Hepatocyte (in vitro differentiated cells): ENCODE results near the gene ESRRA. TPM values are rescaled to one million over a fixed set of nuclear protein-coding genes. Genes with fewer than 3 reads are reported as not detected.

Experiments used
- DNase-seq: peaks from one replicate; pipeline ENCODE4 v3.0.0-alpha.2; 2016; ENCODE audit warnings: low spot score
- H2AFZ ChIP-seq: fragments of 200-600 bp; sonication (generic); 2 replicates; pipeline ENCODE4 v1.6.0; 2016; ENCODE audit warnings: antibody characterized with exemption, mild to moderate bottlenecking
- H3K27ac ChIP-seq: fragments of 200-600 bp; sonication (generic); 2 replicates; pipeline ENCODE4 v1.5.1; 2016; ENCODE audit warnings: mild to moderate bottlenecking
- H3K27me3 ChIP-seq: fragments of 200-600 bp; sonication (generic); 2 replicates; pipeline ENCODE4 v1.6.1; 2016
- H3K36me3 ChIP-seq: fragments of 200-600 bp; sonication (generic); replicated peaks from 2 replicates; pipeline ENCODE4 v1.5.1; 2016; ENCODE audit warnings: low read depth; ENCODE audit not compliant: insufficient read depth
- H3K4me1 ChIP-seq: fragments of 200-600 bp; sonication (generic); 2 replicates; pipeline ENCODE4 v1.5.1; 2016; ENCODE audit warnings: mild to moderate bottlenecking, moderate library complexity; ENCODE audit not compliant: insufficient read depth
- H3K4me2 ChIP-seq: fragments of 200-600 bp; sonication (generic); 2 replicates; pipeline ENCODE4 v1.6.0; 2016
- H3K4me3 ChIP-seq: fragments of 200-600 bp; sonication (generic); 2 replicates; pipeline ENCODE4 v1.5.1; 2016; ENCODE audit warnings: mild to moderate bottlenecking
- H3K79me2 ChIP-seq: fragments of 200-600 bp; sonication (generic); 2 replicates; pipeline ENCODE4 v1.6.0; 2017; ENCODE audit warnings: mild to moderate bottlenecking
- H3K9me2 ChIP-seq: fragments of 200-600 bp; sonication (generic); replicated peaks from 2 replicates; pipeline ENCODE4 v1.6.0; 2017; ENCODE audit warnings: mild to moderate bottlenecking; ENCODE audit not compliant: insufficient read depth
- H3K9me3 ChIP-seq: fragments of 200-600 bp; sonication (generic); 2 replicates; pipeline ENCODE4 v1.5.1; 2016; ENCODE audit warnings: low read depth, mild to moderate bottlenecking
- H4K20me1 ChIP-seq: fragments of 200-600 bp; sonication (generic); 2 replicates; pipeline ENCODE4 v1.6.0; 2016; ENCODE audit warnings: mild to moderate bottlenecking; ENCODE audit not compliant: insufficient read depth, poor library complexity, severe bottlenecking
- EZH2 ChIP-seq: fragments of 200-600 bp; sonication (generic); IDR thresholded peaks from 2 replicates; pipeline ENCODE4 v1.6.1; 2016; ENCODE audit warnings: antibody characterized with exemption, mild to moderate bottlenecking, borderline replicate concordance
- EZH2phosphoT487 ChIP-seq: fragments of 200-600 bp; sonication (generic); IDR thresholded peaks from one replicate; pipeline ENCODE4 v1.6.1; 2018; ENCODE audit warnings: antibody characterized with exemption, mild to moderate bottlenecking, low read depth, moderate library complexity; ENCODE audit not compliant: unreplicated experiment, severe bottlenecking
- WGBS: methylation state at CpG from one replicate; pipeline ENCODE4 v1.1.6; 2016; ENCODE audit warnings: low lambda C conversion rate; ENCODE audit errors: missing lambda C conversion rate; 5-methylcytosine and 5-hydroxymethylcytosine counted together
- polyA plus RNA-seq: library from polyadenylated mRNA; unstranded; fragments of >200 nt; fragmentation: Nextera tagmentation; extraction: Ambion mirVana; gene quantifications from 2 replicates; pipeline ENCODE4 v1.2.1, GENCODE V29; 2016
- total RNA-seq: library from RNA; depleted of rRNA; stranded (reverse); fragments of >200 nt; gene quantifications from 2 replicates; pipeline ENCODE4 v1.2.3, GENCODE V29; 2014
- TF ChIP-seq, protein P1 (sequence below): fragments of 200-600 bp; sonication (generic); IDR thresholded peaks from 2 replicates; pipeline ENCODE4 v1.5.1; 2016; ENCODE audit warnings: antibody characterized with exemption, mild to moderate bottlenecking; ENCODE audit not compliant: poor library complexity

ESRRA gene
- total and polyA plus RNA-seq, 2 experiments from 2014 or later: 57.4 to 62.0 TPM

DNA sequence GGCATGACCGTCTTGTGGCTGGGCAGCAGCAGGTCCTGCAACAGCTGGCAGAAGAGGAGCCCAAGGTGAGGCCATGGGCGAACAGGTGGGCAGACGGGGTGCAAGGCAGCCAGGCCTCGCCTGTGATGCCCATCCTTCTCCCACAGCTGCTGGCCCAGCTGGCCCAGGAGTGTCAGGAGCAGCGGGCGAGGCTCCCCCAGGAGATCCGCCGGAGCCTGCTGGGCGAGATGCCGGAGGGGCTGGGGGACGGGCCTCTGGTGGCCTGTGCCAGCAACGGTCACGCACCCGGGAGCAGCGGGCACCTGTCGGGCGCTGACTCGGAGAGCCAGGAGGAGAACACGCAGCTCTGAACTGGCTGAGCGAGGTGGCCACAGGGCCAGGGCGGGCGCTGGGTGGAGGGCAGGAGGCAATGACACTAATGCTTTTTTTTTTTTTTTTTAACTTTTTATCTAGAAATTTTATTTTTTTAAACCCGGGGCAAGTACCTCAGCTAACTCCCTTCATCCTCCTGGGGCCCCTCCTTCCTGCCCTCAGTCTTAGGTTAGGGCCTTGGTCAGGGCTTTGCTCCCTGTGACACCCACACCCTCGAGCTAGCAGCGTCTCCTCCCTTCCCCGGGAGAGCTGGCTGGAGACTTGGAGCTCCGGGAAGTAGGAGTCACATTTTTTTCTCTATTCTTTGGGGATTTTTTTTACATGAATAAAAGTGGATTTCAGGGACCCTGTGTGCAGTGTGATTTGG, 37.9 kb upstream of the ESRRA start:
- H4K20me1 ChIP-seq: no peaks in the 10 kb centered on the region
- H3K79me2 ChIP-seq: peaks cover 8% of the 10 kb centered on the region
- no peaks in the 10 kb centered on the region for H3K9me3 ChIP-seq
- peaks cover 20% of the 10 kb centered on the region for H3K4me1 ChIP-seq
- TF ChIP-seq, protein P1, sequence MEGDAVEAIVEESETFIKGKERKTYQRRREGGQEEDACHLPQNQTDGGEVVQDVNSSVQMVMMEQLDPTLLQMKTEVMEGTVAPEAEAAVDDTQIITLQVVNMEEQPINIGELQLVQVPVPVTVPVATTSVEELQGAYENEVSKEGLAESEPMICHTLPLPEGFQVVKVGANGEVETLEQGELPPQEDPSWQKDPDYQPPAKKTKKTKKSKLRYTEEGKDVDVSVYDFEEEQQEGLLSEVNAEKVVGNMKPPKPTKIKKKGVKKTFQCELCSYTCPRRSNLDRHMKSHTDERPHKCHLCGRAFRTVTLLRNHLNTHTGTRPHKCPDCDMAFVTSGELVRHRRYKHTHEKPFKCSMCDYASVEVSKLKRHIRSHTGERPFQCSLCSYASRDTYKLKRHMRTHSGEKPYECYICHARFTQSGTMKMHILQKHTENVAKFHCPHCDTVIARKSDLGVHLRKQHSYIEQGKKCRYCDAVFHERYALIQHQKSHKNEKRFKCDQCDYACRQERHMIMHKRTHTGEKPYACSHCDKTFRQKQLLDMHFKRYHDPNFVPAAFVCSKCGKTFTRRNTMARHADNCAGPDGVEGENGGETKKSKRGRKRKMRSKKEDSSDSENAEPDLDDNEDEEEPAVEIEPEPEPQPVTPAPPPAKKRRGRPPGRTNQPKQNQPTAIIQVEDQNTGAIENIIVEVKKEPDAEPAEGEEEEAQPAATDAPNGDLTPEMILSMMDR: no peak
- no peak overlapping the region for H3K4me3 ChIP-seq
- 92% methylated on average over 27 of the region's 27 CpGs for WGBS
- H3K27ac ChIP-seq: peak overlapping the region; percentile 87
- no peaks in the 10 kb centered on the region for H3K27me3 ChIP-seq
- no peaks in the 10 kb centered on the region for H3K36me3 ChIP-seq
- no peak overlapping the region for H2AFZ ChIP-seq
- no peaks in the 10 kb centered on the region for H3K9me2 ChIP-seq
- no peak overlapping the region for H3K4me2 ChIP-seq
- no peak for DNase-seq

DNA sequence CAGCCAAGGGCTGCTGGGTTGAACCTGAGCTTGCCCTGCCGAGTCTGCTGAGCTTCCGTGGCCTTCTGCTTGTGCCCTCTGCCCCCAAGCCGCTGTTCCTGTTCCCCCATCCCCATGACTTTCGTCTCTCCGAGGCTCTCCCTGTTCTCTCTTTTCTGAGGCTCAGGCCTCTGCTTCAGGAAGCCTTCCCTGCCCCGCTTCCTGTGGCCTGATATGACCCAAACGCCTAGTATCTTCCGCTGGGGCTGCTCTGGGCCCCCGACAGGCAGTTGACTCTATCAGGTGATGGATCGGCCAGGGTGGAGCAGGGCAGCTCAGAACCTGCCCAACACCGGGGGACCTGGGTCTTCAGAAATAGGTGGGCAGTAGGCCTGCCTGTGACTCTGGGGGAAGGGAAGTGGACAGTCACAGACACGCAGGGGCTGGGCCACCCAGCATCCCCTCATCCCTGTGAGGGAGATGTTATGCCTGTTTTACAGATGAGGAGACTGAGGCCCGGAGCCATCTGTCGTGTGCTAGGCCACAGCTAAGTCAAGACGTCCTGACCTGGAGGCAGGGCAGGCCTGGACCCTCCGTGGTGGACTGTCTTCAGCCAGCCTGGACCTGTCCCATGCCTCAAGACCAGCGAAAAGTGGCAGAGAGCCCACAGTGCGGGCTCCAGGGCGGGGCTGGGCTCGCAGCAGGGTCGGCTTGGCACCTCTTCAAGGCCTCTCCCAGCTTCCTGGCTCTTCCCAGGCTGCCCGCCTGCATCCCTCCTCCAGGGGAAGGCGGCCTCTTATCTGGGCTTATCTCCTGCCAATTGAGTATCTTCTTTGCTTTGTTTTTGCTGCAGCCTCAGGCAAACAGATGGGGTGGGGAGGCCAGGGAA, 37.1 kb upstream of the ESRRA start:
- TF ChIP-seq, protein P1: no peak
- TF ChIP-seq EZH2phosphoT487 (no peak), EZH2 (no peak)
- Histone ChIP-seq H3K9me3 (no peaks in the 10 kb centered on the region), H3K4me1 (peaks cover 26% of the 10 kb centered on the region), H4K20me1 (no peaks in the 10 kb centered on the region), H3K27me3 (no peaks in the 10 kb centered on the region), H3K79me2 (peaks cover 17% of the 10 kb centered on the region), H3K36me3 (no peaks in the 10 kb centered on the region), H3K4me2 (peak overlapping the region; percentile 83), H3K4me3 (peak overlapping the region; percentile 15), H3K9me2 (no peaks in the 10 kb centered on the region), H3K27ac (peak overlapping the region; percentile 87), H2AFZ (no peak overlapping the region)
- DNase-seq: peak; percentile 71
- WGBS: 63% methylated on average over 22 of the region's 23 CpGs

DNA sequence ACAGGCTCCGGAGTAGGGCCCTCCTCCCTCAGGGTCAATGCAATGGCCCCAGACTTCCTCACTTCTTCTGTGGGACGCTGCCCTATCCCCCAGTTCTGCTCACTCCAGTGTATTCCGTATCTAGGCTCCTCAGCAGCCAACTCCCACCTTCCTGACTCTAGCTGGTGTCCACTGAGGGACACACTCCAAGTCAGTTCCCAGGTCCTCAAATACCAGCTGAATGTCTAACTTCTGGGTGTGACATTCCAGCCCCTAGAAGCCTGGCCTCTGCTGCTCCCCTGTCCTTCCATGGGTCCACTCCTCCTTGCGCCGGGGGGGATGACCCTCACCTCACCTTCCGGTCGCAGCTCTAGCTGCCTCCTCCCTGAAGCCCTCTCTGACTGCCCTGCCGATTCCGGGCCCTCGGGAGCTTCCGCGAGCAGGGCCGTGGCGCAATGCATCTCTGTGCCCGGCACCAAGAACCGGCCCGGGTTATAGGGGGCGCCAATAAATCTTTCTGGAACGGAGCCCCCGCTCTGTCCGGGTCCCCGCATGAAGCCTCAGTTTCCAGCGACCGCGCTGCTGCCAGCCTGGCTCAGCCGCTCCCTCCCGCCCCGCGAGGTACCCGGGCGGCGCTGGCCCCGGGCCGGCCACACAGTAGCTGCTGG, 36.3 kb upstream of the ESRRA start:
- Histone ChIP-seq H3K9me2 (no peaks in the 10 kb centered on the region), H4K20me1 (no peaks in the 10 kb centered on the region), H3K27me3 (no peaks in the 10 kb centered on the region), H3K79me2 (peaks cover 18% of the 10 kb centered on the region), H3K9me3 (no peaks in the 10 kb centered on the region), H3K36me3 (no peaks in the 10 kb centered on the region), H2AFZ (peak overlapping the region; percentile 43), H3K4me3 (peak overlapping the region; percentile 15), H3K27ac (peak overlapping the region; percentile 87), H3K4me1 (peaks cover 26% of the 10 kb centered on the region), H3K4me2 (peak overlapping the region; percentile 83)
- no peak for TF ChIP-seq EZH2phosphoT487
- TF ChIP-seq, protein P1: no peak
- no peak for TF ChIP-seq EZH2
- DNase-seq: peak; percentile 70
- WGBS: 1% methylated on average over 30 of the region's 34 CpGs
